T-helper 22 cell (primary cell): ENCODE measurements around the gene IRF8.

Source experiments
- DNase-seq: peaks from one replicate; pipeline ENCODE4 v3.0.0-alpha.2; 2020; ENCODE audit warnings: low read depth

IRF8 gene

GRCh38 chr16:85958731-85959130, 59.8 kb downstream of the IRF8 start:
- DNase-seq: no peak

GRCh38 chr16:85959686-85960085, 60.7 kb downstream of the IRF8 start:
- no peak for DNase-seq

GRCh38 chr16:85960486-85961046, 61.6 kb downstream of the IRF8 start:
- DNase-seq: no peak

- no peak for DNase-seq
Measured at GRCh38 chr16:85961988-85962915, 63.3 kb downstream of the IRF8 start.

- DNase-seq: no peak
Measured at GRCh38 chr16:85963753-85964285, 64.9 kb downstream of the IRF8 start.

- no peak for DNase-seq
Measured at GRCh38 chr16:85965125-85965524, 66.2 kb downstream of the IRF8 start.

- no peak for DNase-seq
Measured at GRCh38 chr16:85967111-85967510, 68.1 kb downstream of the IRF8 start.

- DNase-seq: no peak
Measured at GRCh38 chr16:85968041-85968920, 69.3 kb downstream of the IRF8 start.

GRCh38 chr16:85969159-85969558, 70.2 kb downstream of the IRF8 start:
- no peak for DNase-seq

GRCh38 chr16:85969591-85969990, 70.6 kb downstream of the IRF8 start:
- DNase-seq: no peak

GRCh38 chr16:85970016-85970733, 71.2 kb downstream of the IRF8 start:
- DNase-seq: no peak

- no peak for DNase-seq
Measured at GRCh38 chr16:85970738-85971137, 71.8 kb downstream of the IRF8 start.
